AG10803 (cell line): ENCODE data around the gene OSGIN1.

Experiments used
- DNase-seq: peaks from one replicate; pipeline ENCODE4 v3.0.0; 2010; ENCODE audit warnings: low read depth
- H3K4me3 ChIP-seq: 2 replicates; pipeline ENCODE4 v1.5.1; 2011; ENCODE audit warnings: mild to moderate bottlenecking, low read length, control low read depth
- CTCF ChIP-seq: conservative IDR thresholded peaks from 2 replicates; pipeline ENCODE4 v1.5.1; 2011; ENCODE audit warnings: mild to moderate bottlenecking, low read length, control low read depth, inconsistent platforms

Gene OSGIN1

GRCh38 chr16:84000989-84001642 lies 48.1 kb downstream of the OSGIN1 start:
- no peak for DNase-seq
- H3K4me3 ChIP-seq = no peak overlapping the region
- TF ChIP-seq CTCF = no peak

GRCh38 chr16:84001726-84002125 lies 48.7 kb downstream of the OSGIN1 start:
- no peak for DNase-seq
- no peak for TF ChIP-seq CTCF
- no peak overlapping the region for H3K4me3 ChIP-seq

GRCh38 chr16:84003038-84003437 lies 50.0 kb downstream of the OSGIN1 start:
- TF ChIP-seq CTCF = no peak
- no peak overlapping the region for H3K4me3 ChIP-seq
- no peak for DNase-seq

GRCh38 chr16:84004442-84004841 lies 51.4 kb downstream of the OSGIN1 start:
- no peak for TF ChIP-seq CTCF
- DNase-seq = no peak
- no peak overlapping the region for H3K4me3 ChIP-seq

- H3K4me3 ChIP-seq = no peak overlapping the region
- no peak for DNase-seq
- no peak for TF ChIP-seq CTCF
Observed at GRCh38 chr16:84005391-84005790, 52.4 kb downstream of the OSGIN1 start.

- no peak for DNase-seq
- no peak for TF ChIP-seq CTCF
- H3K4me3 ChIP-seq = no peak overlapping the region
Observed at GRCh38 chr16:84007520-84007919, 54.5 kb downstream of the OSGIN1 start.

- no peak overlapping the region for H3K4me3 ChIP-seq
- no peak for DNase-seq
- TF ChIP-seq CTCF = no peak
Observed at GRCh38 chr16:84007965-84008364, 54.9 kb downstream of the OSGIN1 start.
